GM21619 (cell line): ENCODE results near the gene ZNF621.

ENCODE experiments used
- ATAC-seq: cut with Tn5 transposase; IDR thresholded peaks from one replicate; pipeline ENCODE4 v1.9.1; 2021; ENCODE audit not compliant: unreplicated experiment

ZNF621 gene

DNA sequence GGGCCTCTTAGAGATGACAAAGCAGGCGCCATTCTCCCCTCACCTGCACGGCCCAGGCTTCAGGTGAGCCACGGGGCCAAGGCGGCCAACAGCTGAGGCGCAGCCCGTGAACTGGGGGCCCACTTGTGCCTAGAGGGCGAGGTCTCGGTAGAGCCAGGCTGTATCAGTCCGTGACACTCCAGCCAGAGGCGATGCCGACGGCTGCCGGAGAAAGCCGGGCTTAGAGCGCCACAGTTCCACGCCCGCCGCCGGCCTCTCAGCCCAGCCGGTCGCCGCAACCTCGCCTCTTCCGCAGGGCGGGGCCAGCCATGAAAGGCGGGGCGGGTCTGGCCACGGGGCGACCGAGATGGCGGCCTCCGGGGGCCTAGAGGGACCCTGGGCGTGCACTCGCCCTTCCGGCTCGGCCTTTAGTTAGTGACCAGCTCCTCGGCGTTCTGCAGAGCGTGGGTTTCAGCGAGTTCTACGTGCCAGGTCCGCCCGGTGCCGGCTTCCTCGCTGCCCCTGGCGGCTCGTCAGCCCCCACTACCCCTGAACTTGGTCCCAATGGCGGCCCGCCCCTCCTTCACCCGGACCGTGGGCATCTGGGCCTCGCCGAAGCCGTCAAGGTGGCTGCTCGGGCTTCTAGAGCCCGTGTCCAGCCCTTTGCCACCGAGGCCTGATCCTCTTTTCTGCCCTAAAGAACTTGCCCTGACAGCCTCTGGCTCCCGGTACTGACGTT is at the start of gene ZNF621:
Gene ZNF621, plus strand, starts transcription at position 393 of the 718 bp plus-strand sequence. CDS start 881 bp downstream, outside the sequence.
- ATAC-seq, result peak; percentile 98

DNA sequence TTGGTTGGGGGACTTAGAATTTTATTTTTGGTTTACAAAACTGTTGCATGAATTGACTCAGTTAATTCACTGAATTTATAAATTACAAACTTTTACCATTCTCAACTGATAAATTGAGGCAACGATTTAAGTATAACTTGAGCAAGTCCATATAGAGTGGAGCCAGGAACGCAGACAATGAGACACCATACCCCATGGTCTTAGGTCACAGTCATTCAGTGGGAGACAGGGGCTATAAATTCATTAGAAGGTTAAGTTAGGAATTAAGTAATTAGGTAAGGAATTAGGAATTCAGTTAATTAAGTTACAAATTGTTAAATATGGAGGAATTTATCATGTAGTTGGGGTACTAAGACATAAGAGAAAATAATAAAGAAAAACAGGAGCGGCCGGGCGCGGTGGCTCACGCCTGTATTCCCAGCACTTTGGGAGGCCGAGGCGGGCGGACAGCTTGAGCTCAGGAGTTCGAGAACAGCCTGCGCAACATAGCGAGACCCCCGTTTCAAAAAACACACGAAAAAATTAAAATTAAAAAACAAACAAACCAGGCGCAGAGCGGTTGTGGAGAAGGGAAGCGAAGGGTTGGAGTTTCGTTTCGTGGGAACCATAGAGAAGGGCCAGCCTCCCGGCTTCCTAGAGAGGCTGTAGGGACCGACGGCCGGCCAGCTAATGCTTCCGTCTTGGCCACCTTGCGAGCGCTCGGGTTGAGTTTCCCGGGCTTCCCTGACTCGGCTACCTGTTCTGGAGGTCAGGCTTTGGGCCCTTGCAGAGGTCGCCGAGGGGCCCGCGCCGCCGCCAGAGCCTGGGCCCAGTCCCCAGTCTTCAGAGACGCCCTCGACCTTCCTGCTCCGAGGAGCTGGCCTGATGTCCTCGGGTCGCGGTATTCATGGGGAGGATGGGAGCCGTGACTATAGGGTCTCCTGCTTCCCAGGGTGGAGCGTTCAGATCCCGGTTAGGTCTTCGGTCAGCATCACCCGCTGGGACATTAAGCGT is 48.0 kb upstream of the ZNF621 start, which contains the start of gene ZNF619:
Gene ZNF619, plus strand, starts transcription at position 645 of the 993 bp plus-strand sequence. CDS start 858 bp downstream, outside the sequence.
- ATAC-seq, result peak; percentile 76

- no peak for ATAC-seq
Measured at GRCh38 chr3:40477666-40478065, 47.1 kb upstream of the ZNF621 start.

- no peak for ATAC-seq
Measured at GRCh38 chr3:40487172-40487571, 37.6 kb upstream of the ZNF621 start.

DNA sequence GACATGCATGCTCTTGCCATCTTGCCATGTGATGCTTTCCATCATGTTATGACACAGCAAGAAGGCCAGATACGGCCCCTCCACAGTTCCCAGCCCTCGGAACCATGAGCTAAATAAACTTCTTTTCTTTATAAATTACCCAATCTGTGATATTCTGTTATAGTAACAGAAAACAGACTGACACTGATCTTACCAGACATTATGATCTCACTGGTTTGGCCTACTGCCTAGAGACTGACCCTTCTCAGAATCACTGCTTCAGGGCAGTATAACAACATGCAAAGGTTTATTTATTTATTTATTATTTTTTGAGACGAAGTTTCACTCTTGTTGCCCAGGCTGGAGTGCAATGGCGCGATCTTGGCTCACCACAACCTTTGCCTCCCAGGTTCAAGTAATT is 33.8 kb upstream of the ZNF621 start:
- no peak for ATAC-seq

- no peak for ATAC-seq
Measured at GRCh38 chr3:40494698-40495097, 30.1 kb upstream of the ZNF621 start.

DNA sequence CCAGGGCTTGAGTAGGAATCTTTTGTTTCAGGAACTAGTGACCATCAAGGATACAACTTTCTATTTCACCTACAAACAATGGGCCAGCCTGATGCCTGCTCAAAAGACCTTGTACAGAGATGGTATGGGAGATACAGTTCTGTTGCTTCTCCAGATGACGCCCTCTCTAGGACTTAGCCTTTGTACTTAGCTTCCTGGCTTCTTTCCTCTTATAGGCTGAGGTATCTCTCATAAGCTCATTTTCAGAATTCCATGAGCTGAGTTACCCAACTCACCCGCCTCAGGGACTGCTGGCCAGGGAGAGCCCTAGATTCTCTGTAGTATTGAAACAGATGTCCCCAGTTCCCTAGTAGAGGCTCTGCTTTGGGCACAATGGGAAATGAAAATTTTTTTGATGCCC is 27.5 kb upstream of the ZNF621 start:
- no peak for ATAC-seq

GRCh38 chr3:40499952-40500351 is 24.8 kb upstream of the ZNF621 start:
- ATAC-seq, result no peak

- ATAC-seq, result no peak
Measured at GRCh38 chr3:40502034-40502433, 22.7 kb upstream of the ZNF621 start.

GRCh38 chr3:40504636-40505430 is 19.9 kb upstream of the ZNF621 start:
- ATAC-seq, result no peak

DNA sequence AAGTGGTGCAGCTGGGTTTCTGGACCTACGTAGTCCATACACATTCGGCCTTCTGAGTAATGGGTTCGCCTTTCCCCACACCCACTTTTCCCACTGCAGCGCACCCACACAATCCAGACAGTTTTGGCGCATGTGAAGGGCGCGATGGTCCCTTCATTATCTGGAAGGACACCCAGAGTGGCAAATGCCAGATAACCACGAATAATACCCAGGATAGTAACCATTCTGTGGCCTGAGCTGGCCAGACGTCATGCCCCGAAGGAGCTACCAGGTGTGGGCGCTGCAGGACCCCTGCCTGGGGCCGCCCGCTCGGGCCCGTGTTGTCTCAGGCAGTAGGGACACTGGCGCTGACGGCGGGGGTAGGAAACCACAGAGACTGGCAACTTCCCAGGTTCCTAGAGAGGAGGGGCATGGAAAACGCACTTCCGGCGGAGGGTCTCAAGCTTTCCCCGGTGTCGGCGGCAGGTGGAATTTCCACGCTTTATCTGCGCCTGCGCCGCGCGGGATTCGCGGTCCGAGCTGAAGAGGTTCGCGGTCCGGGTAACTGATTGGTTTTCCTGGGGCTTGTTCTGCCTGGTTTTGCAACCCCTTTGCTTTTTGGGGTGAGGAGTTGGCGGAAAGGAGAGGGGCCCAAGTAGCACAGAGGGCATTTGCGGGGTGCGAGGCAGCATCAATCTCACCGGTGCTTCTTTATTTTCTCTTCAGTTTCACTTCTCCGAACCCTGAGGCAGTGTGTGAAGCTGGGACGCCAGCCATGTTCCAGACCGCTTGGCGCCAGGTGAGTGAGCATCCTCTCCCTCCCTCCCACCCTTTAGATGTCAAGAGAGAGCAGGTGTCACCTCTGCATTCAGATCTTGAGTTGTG is 18.9 kb upstream of the ZNF621 start, which contains the start of gene ZNF620:
Gene ZNF620, plus strand, starts transcription at position 441 of the 864 bp plus-strand sequence. Its CDS starts 314 bp downstream, at position 755.
- ATAC-seq, result peak; percentile 81

DNA sequence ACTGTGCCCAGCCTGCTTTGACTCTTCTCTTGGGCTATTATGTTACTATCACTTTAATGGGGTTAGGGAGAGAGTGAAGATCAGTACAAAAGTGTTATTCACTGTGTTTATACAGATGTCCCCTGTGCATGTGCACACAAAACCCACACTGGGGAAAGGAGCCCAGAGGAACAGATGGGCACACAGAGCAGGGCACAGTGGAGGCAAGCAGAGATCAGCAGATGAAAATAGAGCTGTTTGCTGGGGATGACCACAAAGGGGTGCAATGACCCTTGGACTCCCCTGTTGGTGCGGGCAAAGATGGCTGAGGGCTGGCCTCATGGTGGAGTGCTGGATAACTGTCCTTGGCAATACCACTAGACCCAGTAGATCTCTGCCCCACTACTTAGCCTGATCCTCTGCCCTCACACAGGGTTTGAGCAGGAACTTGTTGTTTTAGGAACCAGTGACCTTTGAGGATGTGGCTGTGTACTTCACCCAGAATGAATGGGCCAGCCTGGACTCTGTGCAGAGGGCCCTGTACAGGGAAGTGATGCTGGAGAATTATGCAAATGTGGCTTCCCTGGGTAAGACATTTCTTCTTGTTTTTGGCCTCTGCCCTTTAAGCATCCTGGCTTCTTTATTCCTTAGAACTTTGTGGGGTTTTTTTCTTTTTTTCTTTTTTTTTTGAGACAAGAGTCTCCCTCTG is 13.6 kb upstream of the ZNF621 start:
- ATAC-seq, result no peak

- ATAC-seq, result no peak
Measured at GRCh38 chr3:40516201-40516600, 8.6 kb upstream of the ZNF621 start.

GRCh38 chr3:40518067-40518466 is 6.7 kb upstream of the ZNF621 start:
- no peak for ATAC-seq

GRCh38 chr3:40518848-40519247 is 5.9 kb upstream of the ZNF621 start:
- no peak for ATAC-seq

- no peak for ATAC-seq
Measured at GRCh38 chr3:40521254-40521653, 3.5 kb upstream of the ZNF621 start.

- no peak for ATAC-seq
Measured at GRCh38 chr3:40523781-40524180, 979 bp upstream of the ZNF621 start.

- ATAC-seq, result no peak
Measured at GRCh38 chr3:40524222-40524567, 565 bp upstream of the ZNF621 start.

DNA sequence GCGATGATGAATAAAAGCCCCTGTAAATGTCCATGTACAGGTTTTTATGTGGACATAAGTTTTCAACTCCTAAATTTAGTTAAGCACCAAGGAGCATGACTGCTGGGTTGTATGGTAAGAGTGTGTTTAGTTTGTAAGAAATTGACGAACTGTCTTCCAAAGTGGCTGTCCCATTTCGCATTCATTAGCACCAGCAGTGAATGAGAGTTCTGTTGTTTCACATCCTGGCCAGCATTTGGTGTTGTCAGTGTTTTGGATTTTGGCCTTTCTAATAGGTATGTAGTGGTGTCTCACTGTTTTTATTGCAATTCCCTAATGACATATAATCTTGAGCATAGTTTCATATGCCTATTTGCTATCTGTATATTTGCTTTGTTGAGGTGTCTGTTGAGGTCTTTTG is 3.7 kb downstream of the ZNF621 start:
- ATAC-seq, result no peak
